ENCODE data around the gene HORMAD2.

DNA sequence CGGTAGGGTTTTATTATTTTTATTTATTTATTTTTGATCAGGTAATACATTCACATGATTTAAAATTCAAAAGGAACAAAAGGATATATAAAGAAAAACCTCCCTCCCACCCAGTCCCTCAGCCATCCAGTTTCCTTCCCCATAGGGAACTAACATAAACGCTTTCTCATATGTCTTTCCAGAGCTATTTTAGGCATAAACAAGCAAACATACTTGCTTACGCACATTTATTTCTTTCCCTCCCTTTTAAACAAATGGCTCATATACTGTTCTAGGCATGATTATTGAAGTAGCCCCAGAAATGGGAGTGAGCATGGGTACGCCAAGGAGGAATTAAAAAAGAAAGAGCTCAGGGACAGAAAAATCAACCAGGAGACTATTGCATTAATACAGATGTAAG is 102.6 kb downstream of the HORMAD2 start:
- TF ChIP-seq, protein P1, sequence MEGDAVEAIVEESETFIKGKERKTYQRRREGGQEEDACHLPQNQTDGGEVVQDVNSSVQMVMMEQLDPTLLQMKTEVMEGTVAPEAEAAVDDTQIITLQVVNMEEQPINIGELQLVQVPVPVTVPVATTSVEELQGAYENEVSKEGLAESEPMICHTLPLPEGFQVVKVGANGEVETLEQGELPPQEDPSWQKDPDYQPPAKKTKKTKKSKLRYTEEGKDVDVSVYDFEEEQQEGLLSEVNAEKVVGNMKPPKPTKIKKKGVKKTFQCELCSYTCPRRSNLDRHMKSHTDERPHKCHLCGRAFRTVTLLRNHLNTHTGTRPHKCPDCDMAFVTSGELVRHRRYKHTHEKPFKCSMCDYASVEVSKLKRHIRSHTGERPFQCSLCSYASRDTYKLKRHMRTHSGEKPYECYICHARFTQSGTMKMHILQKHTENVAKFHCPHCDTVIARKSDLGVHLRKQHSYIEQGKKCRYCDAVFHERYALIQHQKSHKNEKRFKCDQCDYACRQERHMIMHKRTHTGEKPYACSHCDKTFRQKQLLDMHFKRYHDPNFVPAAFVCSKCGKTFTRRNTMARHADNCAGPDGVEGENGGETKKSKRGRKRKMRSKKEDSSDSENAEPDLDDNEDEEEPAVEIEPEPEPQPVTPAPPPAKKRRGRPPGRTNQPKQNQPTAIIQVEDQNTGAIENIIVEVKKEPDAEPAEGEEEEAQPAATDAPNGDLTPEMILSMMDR (IDR thresholded peaks at IDR 0.05): no peak
- no peak for TF ChIP-seq POLR2A (IDR thresholded peaks at IDR 0.05)
